Uterus (tissue), 4 donors: ENCODE measurements around the gene F12. TPM values are rescaled to one million over a fixed set of nuclear protein-coding genes. Genes with fewer than 3 reads are reported as not detected.

Experiments
- DNase-seq, 2 donors: peaks; one replicate each; pipeline ENCODE4 v3.0.0-alpha.2; 2019 to 2020
- H3K27ac ChIP-seq, 2 donors: fragments of 200-600 bp; sonication (generic); 1 replicate in 1 of 2; 2 replicates in 1 of 2; pipeline ENCODE4 v1.5.1; 2016 to 2018
- H3K27me3 ChIP-seq, 2 donors: fragments of 200-600 bp; sonication (generic); one replicate each; pipeline ENCODE4 v1.5.1; 2018 to 2019; ENCODE audit warnings: control low read depth in 1 of 2
- H3K36me3 ChIP-seq, 2 donors: fragments of 200-600 bp; sonication (generic); one replicate each; pipeline ENCODE4 v1.5.1; 2019; ENCODE audit warnings: control low read depth in 1 of 2
- H3K4me1 ChIP-seq, 2 donors: fragments of 200-600 bp; sonication (generic); one replicate each; pipeline ENCODE4 v1.5.1; 2018 to 2019; ENCODE audit warnings: control low read depth in 1 of 2
- H3K4me3 ChIP-seq, 2 donors: fragments of 200-600 bp; sonication (generic); 1 replicate in 1 of 2; 2 replicates in 1 of 2; pipeline ENCODE4 v1.5.1; 2018 to 2019; ENCODE audit warnings: mild to moderate bottlenecking in 1 of 2
- H3K9me3 ChIP-seq, 2 donors: fragments of 200-600 bp; sonication (generic); one replicate each; pipeline ENCODE4 v1.5.1; 2019; ENCODE audit warnings: control low read depth in 1 of 2
- CTCF ChIP-seq, 4 experiments: fragments of 200-600 bp in 2 of 4; fragments of 450-650 bp in 2 of 4; sonication (generic) in 2 of 4; IDR thresholded peaks; one replicate each; pipeline ENCODE4 v1.5.1; 2016 to 2019; ENCODE audit warnings: antibody characterized with exemption in 4 of 4, mild to moderate bottlenecking in 2 of 4, moderate library complexity in 1 of 4
- POLR2A ChIP-seq, 2 donors: fragments of 450-650 bp; IDR thresholded peaks; one replicate each; pipeline ENCODE4 v1.6.1; 2016; ENCODE audit warnings: antibody characterized with exemption in 2 of 2, mild to moderate bottlenecking in 1 of 2, moderate library complexity in 1 of 2
- intact Hi-C: fragments of 100-400 bp; cut with DNase I; formaldehyde crosslinking; loops from one replicate; pipeline ENCODE4 v1.15.1; 2023; ENCODE audit warnings: low total_unique reads
- total RNA-seq, 4 donors: library from RNA; depleted of rRNA in 3 of 4; stranded (reverse); fragments of >200 nt in 3 of 4; gene quantifications; one replicate each; pipeline versions ENCODE4 v1.1.0 to v1.2.4, GENCODE V29; 2014 to 2023
- donor health status: DM: yes; HTN: yes; CAD: no.

Gene F12
- total RNA-seq, 4 donors from 2014 or later: 7.6 TPM; not detected in 3

- intact Hi-C loops: no loop called here
- no peak overlapping the region for H3K4me3 ChIP-seq
These were observed 16.6 kb downstream of the F12 start for GRCh38 chr5:177392765-177393164.

GRCh38 chr5:177390363-177391300 lies 18.7 kb downstream of the F12 start:
- intact Hi-C loops: no loop called here
- DNase-seq: peak; percentile 80 to 81
- no peak for TF ChIP-seq POLR2A (IDR thresholded peaks at IDR 0.05)
- peak; percentile 95 to 97 (median 96) for TF ChIP-seq CTCF (IDR thresholded peaks at IDR 0.05)
- H3K4me1 ChIP-seq: no peaks in the 10 kb centered on the region
- no peaks in the 10 kb centered on the region for H3K9me3 ChIP-seq
- no peaks in the 10 kb centered on the region for H3K27me3 ChIP-seq
- no peaks in the 10 kb centered on the region for H3K36me3 ChIP-seq
- no peak overlapping the region for H3K27ac ChIP-seq
- no peak overlapping the region for H3K4me3 ChIP-seq

More at GRCh38 chr5:177392765-177393164, 16.6 kb downstream of the F12 start:
- Histone ChIP-seq H3K4me1 (no peaks in the 10 kb centered on the region), H3K9me3 (no peaks in the 10 kb centered on the region), H3K27me3 (no peaks in the 10 kb centered on the region), H3K36me3 (no peaks in the 10 kb centered on the region), H3K27ac (no peak overlapping the region)
- no peak for TF ChIP-seq POLR2A (IDR thresholded peaks at IDR 0.05)
- no peak for TF ChIP-seq CTCF (IDR thresholded peaks at IDR 0.05)
- no peak for DNase-seq

DNA sequence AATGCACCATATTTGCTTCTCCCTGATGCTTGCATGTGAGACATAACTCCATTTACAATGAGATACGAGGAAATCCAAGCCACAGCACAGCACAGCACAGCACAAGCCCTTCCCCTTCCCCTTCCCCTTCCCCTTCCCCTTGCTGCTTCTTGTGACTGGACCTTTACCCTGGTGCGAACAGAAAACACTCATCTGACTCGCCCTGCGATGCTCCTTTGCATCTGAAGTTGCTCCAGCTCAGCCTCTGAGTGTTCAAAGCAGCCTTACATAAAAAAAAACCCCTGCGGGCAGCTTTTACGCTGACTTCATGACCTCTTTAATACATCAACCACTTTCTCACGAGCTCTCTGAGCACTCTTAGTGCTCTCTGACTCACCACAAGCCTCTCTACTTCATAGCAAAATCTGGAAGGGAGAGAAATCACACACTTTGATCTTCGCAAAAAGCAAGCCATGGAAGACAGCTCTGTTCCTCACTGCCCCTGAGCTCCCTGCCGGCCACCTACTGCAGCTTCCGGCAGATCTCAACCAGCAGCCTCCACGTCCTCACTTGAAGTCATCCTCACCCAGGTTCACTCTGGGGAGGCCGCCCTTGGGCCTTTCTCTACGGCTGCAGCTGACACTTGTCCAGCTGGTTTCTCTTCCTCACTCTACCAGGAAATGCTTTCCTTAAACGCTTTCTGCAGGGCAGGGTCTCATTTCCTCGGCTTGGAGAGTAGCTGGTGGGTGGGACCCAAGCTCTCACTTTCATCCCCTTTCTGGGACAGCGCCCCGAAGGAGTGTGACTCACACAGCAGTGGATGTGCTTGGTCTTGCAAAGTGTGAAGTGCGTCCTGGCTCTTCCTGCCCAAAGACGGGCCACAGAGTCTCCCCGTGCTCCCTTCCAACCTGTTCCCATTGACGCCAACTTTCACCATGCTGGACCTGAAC lies 19.9 kb downstream of the F12 start:
- intact Hi-C loops: loop anchor here (5.0 kb wide), 1 partner anchor 113 kb away; no protein-coding TSS in a partner anchor
- DNase-seq: no peak
- Histone ChIP-seq H3K27ac (no peak overlapping the region), H3K36me3 (no peaks in the 10 kb centered on the region), H3K4me3 (no peak overlapping the region), H3K4me1 (no peaks in the 10 kb centered on the region), H3K9me3 (no peaks in the 10 kb centered on the region), H3K27me3 (no peaks in the 10 kb centered on the region)
- TF ChIP-seq POLR2A (IDR thresholded peaks at IDR 0.05) (no peak), CTCF (IDR thresholded peaks at IDR 0.05) (no peak)

- no peak for DNase-seq
- TF ChIP-seq POLR2A (IDR thresholded peaks at IDR 0.05): no peak
- TF ChIP-seq CTCF (IDR thresholded peaks at IDR 0.05): no peak
- Histone ChIP-seq H3K4me1 (no peaks in the 10 kb centered on the region), H3K4me3 (no peak overlapping the region), H3K36me3 (no peaks in the 10 kb centered on the region), H3K27ac (no peak overlapping the region), H3K27me3 (no peaks in the 10 kb centered on the region), H3K9me3 (no peaks in the 10 kb centered on the region)
- intact Hi-C loops: loop anchor here (5.0 kb wide), 1 partner anchor 114 kb away; no protein-coding TSS in a partner anchor
These were observed 20.8 kb downstream of the F12 start for GRCh38 chr5:177388521-177389052.
